ENCODE data around the gene PLCL1. TPM values are rescaled to one million over a fixed set of nuclear protein-coding genes. Genes with fewer than 3 reads are reported as not detected.

PLCL1 gene
- total RNA-seq, 4 donors from 2014 or later, result 6.6 to 10.8 (median 8.3) TPM

GRCh38 chr2:198127627-198128026 lies 323.2 kb downstream of the PLCL1 start:
- TF ChIP-seq CTCF (IDR thresholded peaks at IDR 0.05; ENCODE audit: low read depth), result no peak

GRCh38 chr2:198129609-198130008 lies 325.2 kb downstream of the PLCL1 start:
- no peak for TF ChIP-seq CTCF (IDR thresholded peaks at IDR 0.05; ENCODE audit: low read depth)

- no peak for TF ChIP-seq CTCF (IDR thresholded peaks at IDR 0.05; ENCODE audit: low read depth)
These were observed 330.0 kb downstream of the PLCL1 start for GRCh38 chr2:198134293-198134955.

GRCh38 chr2:198135481-198135934 lies 331.1 kb downstream of the PLCL1 start:
- TF ChIP-seq CTCF (IDR thresholded peaks at IDR 0.05; ENCODE audit: low read depth), result no peak

- no peak for TF ChIP-seq CTCF (IDR thresholded peaks at IDR 0.05; ENCODE audit: low read depth)
These were observed 331.7 kb downstream of the PLCL1 start for GRCh38 chr2:198136142-198136541.

GRCh38 chr2:198137733-198138132 lies 333.3 kb downstream of the PLCL1 start:
- TF ChIP-seq CTCF (IDR thresholded peaks at IDR 0.05; ENCODE audit: low read depth), result no peak

GRCh38 chr2:198141726-198142125 lies 337.3 kb downstream of the PLCL1 start:
- TF ChIP-seq CTCF (IDR thresholded peaks at IDR 0.05; ENCODE audit: low read depth), result no peak
